Nephron progenitor cell (in vitro differentiated cells): ENCODE measurements around the gene CCDC92B.
"Not testable (repeated sequence)": the region's sequence is repeated elsewhere in the genome, so short reads cannot be mapped to it uniquely, and the experiment has no call there.

Source experiments
- DNase-seq: peaks from one replicate; pipeline ENCODE4 v3.0.0; 2021
- H3K27ac Mint-ChIP-seq: 2 replicates; pipeline ENCODE4 v1.8.0; 2021; ENCODE audit warnings: mild to moderate bottlenecking, moderate library complexity, mixed read lengths
- H3K27me3 Mint-ChIP-seq: 2 replicates; pipeline ENCODE4 v1.8.0; 2021; ENCODE audit warnings: mild to moderate bottlenecking, low read depth, mixed read lengths; ENCODE audit not compliant: poor library complexity
- H3K36me3 Mint-ChIP-seq: 2 replicates; pipeline ENCODE4 v1.8.0; 2021; ENCODE audit warnings: low read depth, mixed read lengths
- H3K4me1 Mint-ChIP-seq: 2 replicates; pipeline ENCODE4 v1.8.0; 2021; ENCODE audit warnings: mixed read lengths
- H3K4me3 Mint-ChIP-seq: 2 replicates; pipeline ENCODE4 v1.8.0; 2021; ENCODE audit warnings: mild to moderate bottlenecking, moderate library complexity, mixed read lengths
- H3K9me3 Mint-ChIP-seq: 2 replicates; pipeline ENCODE4 v1.8.0; 2021; ENCODE audit warnings: mild to moderate bottlenecking, moderate library complexity, mixed read lengths
- CTCF ChIP-seq: fragments of 200-600 bp; sonication (generic); IDR thresholded peaks from 2 replicates; pipeline ENCODE4 v1.5.0; 2021; ENCODE audit warnings: antibody characterized with exemption

CCDC92B gene

GRCh38 chr17:2701161-2701995 lies 48.1 kb downstream of the CCDC92B start:
- no peak for DNase-seq
- Mint-ChIP-seq H3K9me3 (no peaks in the 10 kb centered on the region), H3K27me3 (peaks cover 4% of the 10 kb centered on the region), H3K4me3 (no peak overlapping the region), H3K4me1 (peaks cover 14% of the 10 kb centered on the region), H3K27ac (no peak overlapping the region), H3K36me3 (peaks cover 5% of the 10 kb centered on the region)
- no peak for TF ChIP-seq CTCF

GRCh38 chr17:2700491-2701141 lies 48.8 kb downstream of the CCDC92B start:
- no peaks in the 10 kb centered on the region for H3K9me3 Mint-ChIP-seq
- no peak for DNase-seq
- H3K36me3 Mint-ChIP-seq = peaks cover 5% of the 10 kb centered on the region
- TF ChIP-seq CTCF = no peak
- H3K27ac Mint-ChIP-seq = no peak overlapping the region
- H3K27me3 Mint-ChIP-seq = peaks cover 4% of the 10 kb centered on the region
- peaks cover 10% of the 10 kb centered on the region for H3K4me1 Mint-ChIP-seq
- no peak overlapping the region for H3K4me3 Mint-ChIP-seq

- TF ChIP-seq CTCF = no peak
- peaks cover 4% of the 10 kb centered on the region for H3K27me3 Mint-ChIP-seq
- no peak overlapping the region for H3K4me3 Mint-ChIP-seq
- H3K9me3 Mint-ChIP-seq = no peaks in the 10 kb centered on the region
- no peak overlapping the region for H3K27ac Mint-ChIP-seq
- DNase-seq = no peak
- H3K4me1 Mint-ChIP-seq = peaks cover 5% of the 10 kb centered on the region
- peaks cover 5% of the 10 kb centered on the region for H3K36me3 Mint-ChIP-seq
Observed at GRCh38 chr17:2700030-2700490, 49.4 kb downstream of the CCDC92B start.

- H3K27ac Mint-ChIP-seq, DNase-seq, H3K27me3 Mint-ChIP-seq, H3K4me3 Mint-ChIP-seq, H3K9me3 Mint-ChIP-seq, H3K36me3 Mint-ChIP-seq, H3K4me1 Mint-ChIP-seq: not testable (repeated sequence)
Observed at GRCh38 chr17:2699216-2699805, 50.1 kb downstream of the CCDC92B start.

- Mint-ChIP-seq H3K4me1 (no peaks in the 10 kb centered on the region), H3K4me3 (no peak overlapping the region), H3K27me3 (no peaks in the 10 kb centered on the region), H3K9me3 (no peaks in the 10 kb centered on the region), H3K36me3 (peaks cover 5% of the 10 kb centered on the region), H3K27ac (no peak overlapping the region)
- no peak for TF ChIP-seq CTCF
- no peak for DNase-seq
Observed at GRCh38 chr17:2697611-2698162, 51.8 kb downstream of the CCDC92B start.
